CD1c-positive myeloid dendritic cell (primary cell): ENCODE measurements around the gene PRICKLE2.

Experiments used
- DNase-seq: peaks from one replicate; pipeline ENCODE4 v3.0.0-alpha.2; 2016; ENCODE audit errors: extremely low spot score

Gene PRICKLE2

GRCh38 chr3:64188810-64189560 is 36.3 kb downstream of the PRICKLE2 start:
- DNase-seq = no peak

- no peak for DNase-seq
Measured at GRCh38 chr3:64187065-64187959, 38.0 kb downstream of the PRICKLE2 start.

GRCh38 chr3:64186667-64187064 is 38.6 kb downstream of the PRICKLE2 start:
- DNase-seq = no peak

GRCh38 chr3:64185436-64185835 is 39.8 kb downstream of the PRICKLE2 start:
- DNase-seq = no peak

DNA sequence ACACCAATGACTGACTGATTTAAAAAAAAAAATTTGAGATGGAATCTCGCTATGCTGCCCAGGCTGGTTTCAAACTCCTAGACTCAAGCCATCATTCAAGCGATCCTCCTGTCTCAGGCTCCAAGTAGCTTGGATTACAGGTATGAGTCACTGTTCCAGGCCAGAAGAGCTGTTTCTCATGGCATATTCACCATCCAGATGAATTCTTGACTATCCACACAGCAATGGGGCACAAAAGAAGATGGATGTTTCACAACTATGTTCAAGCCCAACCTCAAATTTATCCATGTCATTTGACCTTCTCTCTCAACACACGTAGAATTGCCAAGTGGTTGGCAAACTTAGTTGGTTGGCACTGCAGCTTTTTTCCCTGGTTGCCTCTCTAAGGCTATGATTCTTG is 40.6 kb downstream of the PRICKLE2 start:
- DNase-seq = no peak

GRCh38 chr3:64179860-64180259 is 45.4 kb downstream of the PRICKLE2 start:
- DNase-seq = no peak

DNA sequence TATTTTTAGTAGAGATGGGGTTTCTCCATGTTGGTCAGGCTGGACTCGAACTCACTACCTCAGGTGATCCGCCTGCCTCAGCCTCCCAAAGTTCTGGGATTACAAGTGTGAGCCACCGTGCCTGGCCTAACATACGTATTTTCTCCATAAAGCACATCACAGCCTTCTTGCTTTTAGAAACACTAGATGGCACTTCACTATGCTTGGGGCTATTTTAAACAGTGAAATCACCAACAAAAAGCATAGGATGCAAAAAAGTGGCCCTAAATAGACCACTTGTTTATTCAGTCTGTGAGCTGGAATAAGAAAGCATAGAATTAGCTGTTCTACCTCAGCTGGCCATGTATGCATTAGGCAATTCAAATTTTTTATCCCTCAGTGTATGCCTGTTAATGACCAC is 46.0 kb downstream of the PRICKLE2 start:
- DNase-seq = no peak

DNA sequence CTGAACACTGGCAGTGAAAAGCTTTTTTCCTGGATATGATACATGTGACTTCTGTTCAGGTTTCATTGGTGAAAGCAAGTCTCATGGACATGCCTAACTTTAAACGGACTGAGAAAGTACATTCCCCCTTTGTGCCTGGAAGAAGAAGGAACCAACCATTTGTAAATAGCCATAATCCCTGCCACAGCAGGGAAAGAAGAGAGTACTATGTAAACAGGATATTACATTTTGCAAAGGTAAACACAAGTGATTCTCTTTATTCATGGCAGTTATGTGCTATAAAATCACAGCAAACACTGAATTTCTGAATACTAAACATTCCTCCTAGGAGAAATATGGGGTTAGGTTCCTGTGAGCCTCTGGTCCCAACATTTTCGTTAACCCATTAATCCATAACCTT is 46.8 kb downstream of the PRICKLE2 start:
- DNase-seq = no peak

DNA sequence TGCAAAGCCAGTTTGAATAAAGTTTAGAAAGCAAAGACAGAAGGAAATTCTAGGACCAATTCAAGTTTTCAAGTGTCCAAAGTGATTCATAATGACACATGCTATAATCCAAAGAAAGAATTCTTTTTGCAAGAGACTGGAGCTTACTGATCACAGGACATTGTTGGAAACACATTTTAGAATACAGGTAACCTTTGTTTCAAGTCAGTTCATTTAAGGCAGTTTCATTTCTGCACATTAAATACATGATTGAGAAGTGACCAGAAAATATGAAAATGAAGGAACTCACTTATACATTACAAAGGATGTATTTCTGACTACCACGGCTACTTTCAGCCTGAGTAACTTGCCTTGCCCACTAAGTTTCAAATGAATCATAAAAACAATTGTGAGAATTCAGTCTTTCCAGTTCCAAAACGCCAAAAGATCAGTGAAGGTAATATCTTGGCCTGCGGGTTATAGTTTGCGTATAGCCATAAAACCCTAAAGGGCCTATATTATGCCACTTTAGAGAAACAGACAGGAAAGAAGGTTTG is 48.7 kb downstream of the PRICKLE2 start:
- no peak for DNase-seq

DNA sequence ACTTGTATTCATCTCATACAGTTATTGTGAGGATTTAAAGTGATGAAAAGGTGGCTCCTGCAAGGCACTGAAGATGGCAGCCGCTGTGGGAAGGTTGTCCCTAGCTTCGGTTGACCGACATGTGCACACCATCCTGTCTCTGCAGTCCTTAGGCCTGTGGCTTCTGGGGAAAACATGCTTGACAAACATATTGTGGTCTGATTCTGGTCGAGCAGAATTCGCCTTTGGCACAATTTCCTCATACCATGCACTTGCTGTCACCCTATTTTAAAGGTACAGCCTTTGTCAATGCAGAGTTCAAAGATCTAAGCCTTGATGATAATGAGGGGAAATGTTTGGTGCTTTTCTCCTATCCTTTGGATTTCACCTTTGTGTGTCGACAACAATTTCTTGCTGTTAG is 50.9 kb downstream of the PRICKLE2 start:
- DNase-seq = no peak

- no peak for DNase-seq
Measured at GRCh38 chr3:64173563-64173962, 51.7 kb downstream of the PRICKLE2 start.

DNA sequence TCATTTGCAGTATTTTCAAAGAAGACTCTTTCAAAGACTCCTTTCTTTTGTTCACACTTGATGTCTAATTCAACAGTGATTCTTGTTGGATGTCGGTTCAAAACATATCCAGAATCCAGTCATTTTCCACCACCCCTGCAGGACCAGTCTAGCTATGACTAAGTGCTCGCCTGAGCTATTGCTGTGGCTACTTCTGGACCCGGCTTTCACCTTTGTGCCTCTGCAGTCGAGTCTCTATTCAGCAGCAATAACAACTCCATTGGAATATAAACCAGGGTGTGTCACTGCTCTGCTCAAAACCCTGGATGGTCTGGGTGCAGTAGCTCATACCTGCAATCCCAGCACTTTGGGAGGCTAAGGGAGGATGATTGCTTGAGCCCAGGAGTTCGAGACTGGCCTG is 55.0 kb downstream of the PRICKLE2 start:
- no peak for DNase-seq

- no peak for DNase-seq
Measured at GRCh38 chr3:64167868-64168267, 57.4 kb downstream of the PRICKLE2 start.

DNA sequence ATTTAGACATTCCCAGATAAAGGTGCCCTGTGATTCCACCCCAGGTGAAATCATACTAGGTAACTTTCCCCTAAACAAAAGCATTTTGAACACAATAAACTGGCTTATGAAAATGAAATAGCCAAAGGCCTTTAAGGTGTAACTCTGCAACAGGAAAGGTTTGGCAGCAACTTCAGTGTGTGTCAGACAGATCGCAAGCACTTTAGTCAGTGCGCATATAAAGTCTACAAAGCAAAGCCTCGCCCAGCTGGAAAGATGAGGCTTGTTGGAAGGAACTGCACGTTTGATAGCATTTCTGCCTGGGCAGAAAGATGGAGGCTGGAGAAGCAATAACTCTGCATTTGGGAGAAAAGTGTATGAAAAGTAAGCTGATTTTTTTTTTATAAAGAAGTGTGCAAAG is 57.9 kb downstream of the PRICKLE2 start:
- no peak for DNase-seq

DNA sequence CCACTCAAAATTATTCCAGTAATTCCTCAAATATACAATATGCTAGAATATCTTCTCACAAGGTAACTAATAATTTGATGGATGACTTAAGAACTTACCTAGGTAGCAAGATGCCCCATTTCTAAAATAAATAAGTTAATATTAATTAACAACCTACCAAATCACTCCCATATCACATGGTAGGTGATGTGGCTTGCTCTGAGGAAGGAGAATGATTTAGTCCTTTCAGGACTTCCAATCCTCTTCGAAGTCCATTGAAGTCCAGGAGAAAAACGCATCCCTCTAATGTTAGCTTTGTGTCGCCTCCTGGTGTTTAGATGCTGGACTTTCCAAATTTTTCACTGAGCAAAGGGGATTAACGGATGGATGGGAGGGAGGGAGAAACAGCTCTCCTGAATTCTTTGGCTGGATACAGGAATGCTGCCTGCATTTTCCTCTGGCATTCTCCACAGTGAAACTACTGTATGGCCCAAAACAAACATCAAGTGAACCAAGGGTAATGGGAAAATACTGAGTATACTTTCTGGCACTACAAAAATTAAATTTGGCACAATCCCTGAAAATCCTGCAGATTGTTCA is 58.6 kb downstream of the PRICKLE2 start:
- DNase-seq = no peak

DNA sequence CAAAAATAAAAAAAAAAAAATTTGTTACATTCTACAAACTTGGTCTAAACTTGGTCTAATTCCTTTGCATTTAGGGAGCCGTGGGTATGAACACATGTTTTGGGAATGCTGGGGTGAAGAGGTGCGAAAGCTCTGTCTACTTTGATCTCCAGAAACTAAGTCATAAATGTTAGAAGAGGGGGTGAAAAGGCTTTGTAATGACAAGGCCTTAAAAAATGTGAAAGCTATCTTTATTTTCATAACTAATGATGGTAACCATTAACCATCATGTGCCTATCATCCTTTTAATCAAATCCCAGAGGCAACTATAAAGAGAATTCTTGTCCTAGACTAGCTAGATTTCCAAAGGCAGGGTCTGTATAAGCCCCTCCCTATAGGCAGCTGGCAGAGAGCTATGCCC is 60.9 kb downstream of the PRICKLE2 start:
- DNase-seq = no peak

GRCh38 chr3:64163755-64164148 is 61.5 kb downstream of the PRICKLE2 start:
- DNase-seq = no peak

- DNase-seq = no peak
Measured at GRCh38 chr3:64163019-64163754, 62.1 kb downstream of the PRICKLE2 start.

- DNase-seq = no peak
Measured at GRCh38 chr3:64161481-64161952, 63.7 kb downstream of the PRICKLE2 start.

DNA sequence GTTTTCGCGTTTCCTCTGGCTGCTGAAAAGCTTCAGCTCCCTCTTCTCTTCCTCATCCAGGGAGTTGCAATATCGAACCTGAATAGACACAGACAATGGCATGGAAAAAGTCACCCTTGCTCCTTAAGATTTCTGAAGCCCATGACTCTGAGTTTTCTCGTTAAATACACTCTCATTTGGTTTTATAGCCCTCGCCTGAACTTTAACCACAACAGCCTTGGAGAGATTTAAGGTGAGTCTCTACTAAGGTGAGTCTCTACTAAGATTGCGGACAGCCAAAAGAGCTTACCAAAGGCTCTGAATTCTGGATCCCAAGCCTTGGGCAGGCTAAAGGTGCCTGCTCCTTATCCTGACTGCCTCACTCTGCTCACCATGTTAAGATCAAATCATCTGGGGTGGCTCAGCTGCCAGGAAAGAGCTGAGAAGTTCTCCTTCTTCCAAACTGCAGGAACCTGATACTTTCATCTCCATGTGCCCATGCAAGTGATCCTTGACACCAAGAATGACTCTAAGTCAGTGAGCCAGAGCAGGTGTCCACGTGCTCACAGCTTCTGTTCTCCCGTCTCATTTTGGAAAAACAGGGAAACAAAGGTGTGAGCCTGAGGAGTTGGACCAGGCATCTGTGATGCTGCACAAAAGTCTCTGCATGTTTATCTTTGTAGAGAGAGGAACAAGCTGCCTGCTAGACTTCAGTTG is 65.1 kb downstream of the PRICKLE2 start:
- no peak for DNase-seq

- DNase-seq = no peak
Measured at GRCh38 chr3:64158334-64158733, 66.9 kb downstream of the PRICKLE2 start.
